ENCODE measurements around the gene MARCOL. TPM values are rescaled to one million over a fixed set of nuclear protein-coding genes. Genes with fewer than 3 reads are reported as not detected.
"Not testable (repeated sequence)": the region's sequence is repeated elsewhere in the genome, so short reads cannot be mapped to it uniquely, and the experiment has no call there.

MARCOL gene
- total RNA-seq, 1 experiment from 2014 or later, result not detected

GRCh38 chr5:148275129-148275528 is 36.8 kb downstream of the MARCOL start:
- H3K36me3 Mint-ChIP-seq; POLR2A ChIA-PET; ATAC-seq; H3K4me1 Mint-ChIP-seq; H3K27ac Mint-ChIP-seq; H3K4me3 Mint-ChIP-seq; DNase-seq (ENCODE audit: low spot score); H3K27me3 Mint-ChIP-seq (ENCODE audit: low read depth); CTCF ChIA-PET: not testable (repeated sequence)
- peaks cover 27% of the 10 kb centered on the region for H3K9me3 Mint-ChIP-seq

DNA sequence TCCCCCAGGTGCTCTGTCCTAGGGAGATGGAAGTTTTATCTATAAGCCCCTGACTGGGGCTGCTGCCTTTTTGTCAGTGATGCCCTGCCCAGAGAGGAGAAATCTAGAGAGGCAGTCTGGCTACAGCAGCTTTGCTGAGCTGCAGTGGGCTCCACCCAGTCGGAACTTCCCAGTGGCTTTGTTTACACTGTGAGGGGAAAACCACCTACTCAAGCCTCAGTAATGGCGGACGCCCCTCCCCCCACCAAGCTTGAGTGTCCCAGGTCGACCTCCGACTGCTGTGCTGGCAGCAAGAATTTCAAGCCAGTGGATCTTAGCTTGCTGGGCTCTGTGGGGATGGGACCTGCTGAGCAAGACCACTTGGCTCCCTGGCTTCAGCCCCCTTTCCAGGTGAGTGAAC is 42.6 kb downstream of the MARCOL start:
- H3K4me3 Mint-ChIP-seq, result peak overlapping the region; percentile 7; the same call in 1 of the 2 replicates
- H3K4me1 Mint-ChIP-seq, result peaks cover 23% of the 10 kb centered on the region
- POLR2A ChIA-PET; H3K36me3 Mint-ChIP-seq; H3K27me3 Mint-ChIP-seq (ENCODE audit: low read depth); ATAC-seq: not testable (repeated sequence)
- DNase-seq (ENCODE audit: low spot score), result peak; percentile 62
- H3K27ac Mint-ChIP-seq, result peak overlapping the region; percentile 49
- CTCF ChIA-PET, result interaction anchor here (1.3 to 1.4 kb wide), 2 partner anchors 10 to 118 kb away, joined by 3 to 6 read pairs; no protein-coding TSS in a partner anchor
- peak; percentile 78; the same call in 1 of the 2 replicates for TF ChIP-seq ZNF281 (CRISPR knock-in tag; IDR thresholded peaks at IDR 0.05)
- peaks cover 28% of the 10 kb centered on the region for H3K9me3 Mint-ChIP-seq

DNA sequence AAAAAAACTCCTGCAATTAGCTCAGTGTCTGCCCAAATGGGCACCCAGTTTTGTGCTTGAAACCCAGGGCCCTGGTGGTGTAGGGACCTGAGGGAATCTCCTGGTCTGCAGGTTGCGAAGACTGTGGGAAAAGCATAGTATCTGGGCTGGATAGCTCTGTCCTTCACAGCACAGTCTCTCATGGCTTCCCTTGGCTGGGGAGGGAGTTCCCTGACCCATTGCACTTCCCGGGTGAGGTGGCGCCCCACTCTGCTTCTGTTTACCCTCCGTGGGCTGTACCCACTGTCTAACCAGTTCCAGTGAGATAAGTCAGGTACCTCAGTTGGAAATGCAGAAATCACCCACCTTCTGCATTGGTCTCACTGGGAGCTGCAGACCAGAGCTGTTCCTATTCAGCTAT is 43.0 kb downstream of the MARCOL start:
- H3K27ac Mint-ChIP-seq, result not testable (repeated sequence)

DNA sequence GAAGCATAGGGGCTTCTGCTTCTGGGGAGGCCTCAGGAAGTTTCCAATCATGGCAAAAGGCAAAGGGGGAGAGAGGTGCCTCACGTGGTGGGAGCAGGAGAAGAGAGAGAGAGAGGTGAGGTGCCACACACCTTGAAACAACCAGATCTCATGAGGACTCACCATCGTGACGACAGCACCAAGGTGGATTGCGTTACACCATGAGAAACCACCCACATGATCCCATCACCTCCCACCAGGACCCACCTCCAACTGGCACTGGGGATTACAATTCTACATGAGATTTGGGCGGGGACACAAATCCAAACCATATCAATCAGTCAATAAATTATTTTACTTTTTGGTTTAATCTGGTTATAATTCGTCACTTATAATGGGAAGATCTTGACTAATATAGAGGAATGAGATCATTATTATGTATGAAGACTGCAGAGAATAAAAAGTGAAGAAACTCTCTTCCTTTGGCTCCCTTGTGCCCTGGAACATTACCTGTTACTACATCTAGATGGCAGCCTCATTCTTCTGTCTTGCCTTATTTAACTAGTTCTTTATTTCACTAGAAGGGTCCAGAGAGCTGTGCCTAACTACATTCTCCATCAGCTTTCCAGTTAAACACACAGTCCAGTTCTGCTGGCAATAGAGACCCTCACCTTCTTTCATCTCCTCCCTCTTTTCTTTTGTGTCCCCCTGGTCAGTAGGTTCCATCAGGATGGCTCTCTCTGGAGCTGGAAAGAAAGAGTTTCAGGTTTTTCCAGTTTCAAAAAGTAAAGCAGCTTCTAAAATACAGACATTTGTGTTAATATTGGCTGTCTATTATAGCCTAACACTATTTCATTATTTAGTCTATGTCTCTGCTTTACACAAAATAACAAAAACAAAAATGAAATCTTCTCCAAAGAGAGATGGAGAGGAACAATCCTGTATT is 52.2 kb downstream of the MARCOL start:
- no peaks in the 10 kb centered on the region; the same call in 1 of the 2 replicates for H3K27me3 Mint-ChIP-seq (ENCODE audit: low read depth)
- no peaks in the 10 kb centered on the region for H3K9me3 Mint-ChIP-seq
- no peak overlapping the region for H3K27ac Mint-ChIP-seq
- ChIA-PET CTCF (interaction anchor here (0.7 to 1.6 kb wide), 10 partner anchors 10 to 440 kb away, joined by 3 to 18 read pairs (median 4); no protein-coding TSS in a partner anchor), POLR2A (interaction anchor here (0.6 kb wide), 1 partner anchor 146 kb away, joined by 4 read pairs; no protein-coding TSS in a partner anchor)
- TF ChIP-seq, protein P1, sequence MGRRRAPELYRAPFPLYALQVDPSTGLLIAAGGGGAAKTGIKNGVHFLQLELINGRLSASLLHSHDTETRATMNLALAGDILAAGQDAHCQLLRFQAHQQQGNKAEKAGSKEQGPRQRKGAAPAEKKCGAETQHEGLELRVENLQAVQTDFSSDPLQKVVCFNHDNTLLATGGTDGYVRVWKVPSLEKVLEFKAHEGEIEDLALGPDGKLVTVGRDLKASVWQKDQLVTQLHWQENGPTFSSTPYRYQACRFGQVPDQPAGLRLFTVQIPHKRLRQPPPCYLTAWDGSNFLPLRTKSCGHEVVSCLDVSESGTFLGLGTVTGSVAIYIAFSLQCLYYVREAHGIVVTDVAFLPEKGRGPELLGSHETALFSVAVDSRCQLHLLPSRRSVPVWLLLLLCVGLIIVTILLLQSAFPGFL (CRISPR knock-in tag; IDR thresholded peaks at IDR 0.05; ENCODE audit: borderline replicate concordance), result no peak
- TF ChIP-seq MXD4 (CRISPR knock-in tag; IDR thresholded peaks at IDR 0.05; ENCODE audit: borderline replicate concordance), result no peak
- TF ChIP-seq KAT7 (CRISPR knock-in tag; IDR thresholded peaks at IDR 0.05; ENCODE audit: borderline replicate concordance), result no peak
- TF ChIP-seq, protein P2, sequence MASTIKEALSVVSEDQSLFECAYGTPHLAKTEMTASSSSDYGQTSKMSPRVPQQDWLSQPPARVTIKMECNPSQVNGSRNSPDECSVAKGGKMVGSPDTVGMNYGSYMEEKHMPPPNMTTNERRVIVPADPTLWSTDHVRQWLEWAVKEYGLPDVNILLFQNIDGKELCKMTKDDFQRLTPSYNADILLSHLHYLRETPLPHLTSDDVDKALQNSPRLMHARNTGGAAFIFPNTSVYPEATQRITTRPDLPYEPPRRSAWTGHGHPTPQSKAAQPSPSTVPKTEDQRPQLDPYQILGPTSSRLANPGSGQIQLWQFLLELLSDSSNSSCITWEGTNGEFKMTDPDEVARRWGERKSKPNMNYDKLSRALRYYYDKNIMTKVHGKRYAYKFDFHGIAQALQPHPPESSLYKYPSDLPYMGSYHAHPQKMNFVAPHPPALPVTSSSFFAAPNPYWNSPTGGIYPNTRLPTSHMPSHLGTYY (CRISPR knock-in tag; IDR thresholded peaks at IDR 0.05), result no peak
- DNase-seq (ENCODE audit: low spot score), result peak; percentile 14
- no peaks in the 10 kb centered on the region for H3K36me3 Mint-ChIP-seq
- H3K4me1 Mint-ChIP-seq, result peaks cover 5% of the 10 kb centered on the region
- peak; percentile 95 for ATAC-seq
- H3K4me3 Mint-ChIP-seq, result peak overlapping the region; percentile 2; the same call in 1 of the 2 replicates

More for the DNA sequence above, 43.0 kb downstream of the MARCOL start:
- CTCF ChIA-PET, result interaction anchor here (1.3 to 1.4 kb wide), 2 partner anchors 10 to 117 kb away, joined by 3 to 6 read pairs; no protein-coding TSS in a partner anchor
- POLR2A ChIA-PET; H3K36me3 Mint-ChIP-seq; DNase-seq (ENCODE audit: low spot score); ATAC-seq; H3K27me3 Mint-ChIP-seq (ENCODE audit: low read depth): not testable (repeated sequence)
- peak overlapping the region; percentile 29; the same call in 1 of the 2 replicates for H3K4me3 Mint-ChIP-seq
- H3K9me3 Mint-ChIP-seq, result peaks cover 28% of the 10 kb centered on the region
- H3K4me1 Mint-ChIP-seq, result peaks cover 23% of the 10 kb centered on the region

Other genes with a start within 250 kb of the MARCOL start
- 5.9 to 10.5 TPM (median 8.4 TPM) in 3 replicates for gene SPINK5, start 174.5 kb upstream of the MARCOL start, total RNA-seq (2021)
- not detected in 3 replicates for gene SPINK14, start 70.0 kb upstream of the MARCOL start, total RNA-seq (2021)
- gene SPINK6, start 35.5 kb upstream of the MARCOL start, total RNA-seq (2021), result not detected in 3 replicates
- 0.17 TPM in 1 of 3 replicates, not detected in the others for gene SPINK13, start 30.3 kb downstream of the MARCOL start, total RNA-seq (2021)
- gene SPINK7, start 73.9 kb downstream of the MARCOL start, total RNA-seq (2021), result not detected in 3 replicates
- gene SPINK9, start 97.0 kb downstream of the MARCOL start, total RNA-seq (2021), result not detected in 3 replicates
- gene FBXO38, start 145.4 kb downstream of the MARCOL start, total RNA-seq (2021), result 30.4 to 35.8 TPM (median 34.8 TPM) in 3 replicates

Measured in WTC11 (cell line).